ENCODE results near the gene UXS1. TPM values are rescaled to one million over a fixed set of nuclear protein-coding genes. Genes with fewer than 3 reads are reported as not detected.

Gene UXS1
- total and polyA plus RNA-seq, 9 of the 15 experiments (the other 6 are each of a cell fraction or from before 2014, with no cell fraction given), result 5.8 to 25.8 (median 15.0) TPM

DNA sequence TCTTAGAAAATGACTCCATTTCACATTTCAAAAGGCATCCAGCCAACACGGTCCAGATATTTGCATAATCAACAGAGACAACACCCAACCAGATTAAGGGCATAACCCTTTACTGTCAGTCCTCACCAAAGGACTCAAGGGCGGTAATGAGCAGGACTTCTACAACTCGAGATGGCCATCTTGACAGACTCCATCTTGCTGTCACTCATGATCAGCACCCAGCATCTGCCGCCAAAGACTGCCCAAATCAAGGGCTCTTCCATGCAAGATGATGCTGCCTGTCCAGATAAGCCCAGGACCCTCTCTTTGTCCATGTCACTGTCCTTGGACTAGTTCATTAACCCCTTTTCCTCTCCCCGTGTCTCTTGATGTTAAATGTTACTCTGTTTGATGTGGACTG, 77.9 kb downstream of the UXS1 start:
- Histone ChIP-seq H3K9me3 (replicated peaks; ENCODE audit: control insufficient read depth, insufficient read depth, low read depth, low read length) (no peaks in the 10 kb centered on the region), H3K4me1 (replicated peaks in 1 of 2; ENCODE audit: control insufficient read depth in 2 of 2, insufficient read depth in 2 of 2, low read length in 2 of 2) (peaks cover 13 to 25% of the 10 kb centered on the region in 2 experiments; a peak in 4 of 5 replicates), H3K79me2 (ENCODE audit: control insufficient read depth, insufficient read depth, low read length) (0 out of 3 replicates have a peak, but pooled peaks cover 2% of the 10 kb centered on the region), H2AFZ (ENCODE audit: low read depth, low read length) (no peak overlapping the region), H3K36me3 (ENCODE audit: control insufficient read depth, insufficient read depth, low read length) (peaks cover 52% of the 10 kb centered on the region), H4K20me1 (replicated peaks; ENCODE audit: control insufficient read depth, insufficient read depth, low read length) (peaks cover 18% of the 10 kb centered on the region; the same call in 1 of the 2 replicates), H3K9ac (ENCODE audit: insufficient read depth in 1 of 2, low read depth in 2 of 2, low read length in 2 of 2) (no peak overlapping the region), H3K9me1 (ENCODE audit: control insufficient read depth, insufficient read depth, low read length) (no peaks in the 10 kb centered on the region), H3K4me2 (ENCODE audit: insufficient read depth, low read length) (peak overlapping the region; percentile 6; the same call in 1 of the 2 replicates), H3K4me3 (no peak overlapping the region), H3K27ac (ENCODE audit: extremely low read depth, low read depth, low read length) (peak overlapping the region; percentile 78; the same call in 2 of the 3 replicates), H3K27me3 (ENCODE audit: control insufficient read depth in 2 of 2, insufficient read depth in 2 of 2, low read length in 2 of 2) (no peaks in the 10 kb centered on the region)
- no peak; the same call in 2 of the 3 replicates for ATAC-seq
- CTCF ChIA-PET (ENCODE audit: low intra/inter-chr PET ratio), result no interaction called here
- TF ChIP-seq YY1 (IDR thresholded peaks at IDR 0.05; ENCODE audit: borderline replicate concordance in 1 of 3, control insufficient read depth in 1 of 3, extremely low read depth in 1 of 3, insufficient read depth in 3 of 3, insufficient read length in 1 of 3, insufficient replicate concordance in 2 of 3, low read depth in 1 of 3, low read length in 2 of 3), result peak in 1 of 3 experiments; percentile 22
- TF ChIP-seq, protein P1, sequence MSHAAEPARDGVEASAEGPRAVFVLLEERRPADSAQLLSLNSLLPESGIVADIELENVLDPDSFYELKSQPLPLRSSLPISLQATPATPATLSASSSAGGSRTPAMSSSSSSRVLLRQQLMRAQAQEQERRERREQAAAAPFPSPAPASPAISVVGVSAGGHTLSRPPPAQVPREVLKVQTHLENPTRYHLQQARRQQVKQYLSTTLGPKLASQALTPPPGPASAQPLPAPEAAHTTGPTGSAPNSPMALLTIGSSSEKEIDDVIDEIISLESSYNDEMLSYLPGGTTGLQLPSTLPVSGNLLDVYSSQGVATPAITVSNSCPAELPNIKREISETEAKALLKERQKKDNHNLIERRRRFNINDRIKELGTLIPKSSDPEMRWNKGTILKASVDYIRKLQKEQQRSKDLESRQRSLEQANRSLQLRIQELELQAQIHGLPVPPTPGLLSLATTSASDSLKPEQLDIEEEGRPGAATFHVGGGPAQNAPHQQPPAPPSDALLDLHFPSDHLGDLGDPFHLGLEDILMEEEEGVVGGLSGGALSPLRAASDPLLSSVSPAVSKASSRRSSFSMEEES (CRISPR knock-in tag; IDR thresholded peaks at IDR 0.05), result no peak
- TF ChIP-seq, protein P2, sequence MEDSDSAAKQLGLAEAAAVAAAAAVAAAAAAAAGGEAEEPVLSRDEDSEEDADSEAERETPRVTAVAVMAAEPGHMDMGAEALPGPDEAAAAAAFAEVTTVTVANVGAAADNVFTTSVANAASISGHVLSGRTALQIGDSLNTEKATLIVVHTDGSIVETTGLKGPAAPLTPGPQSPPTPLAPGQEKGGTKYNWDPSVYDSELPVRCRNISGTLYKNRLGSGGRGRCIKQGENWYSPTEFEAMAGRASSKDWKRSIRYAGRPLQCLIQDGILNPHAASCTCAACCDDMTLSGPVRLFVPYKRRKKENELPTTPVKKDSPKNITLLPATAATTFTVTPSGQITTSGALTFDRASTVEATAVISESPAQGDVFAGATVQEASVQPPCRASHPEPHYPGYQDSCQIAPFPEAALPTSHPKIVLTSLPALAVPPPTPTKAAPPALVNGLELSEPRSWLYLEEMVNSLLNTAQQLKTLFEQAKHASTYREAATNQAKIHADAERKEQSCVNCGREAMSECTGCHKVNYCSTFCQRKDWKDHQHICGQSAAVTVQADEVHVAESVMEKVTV (CRISPR knock-in tag; IDR thresholded peaks at IDR 0.05), result no peak
- no peak for TF ChIP-seq GTF2E2 (tag; IDR thresholded peaks at IDR 0.05)
- TF ChIP-seq HDGF (IDR thresholded peaks at IDR 0.05), result no peak
- TF ChIP-seq CBFA2T3 (IDR thresholded peaks at IDR 0.05), result peak; percentile 33; the same call in 1 of the 2 replicates
- peak; percentile 18; the same call in 1 of the 2 replicates for TF ChIP-seq CBFA2T2 (conservative IDR thresholded peaks at IDR 0.05)
- TF ChIP-seq, protein P3, sequence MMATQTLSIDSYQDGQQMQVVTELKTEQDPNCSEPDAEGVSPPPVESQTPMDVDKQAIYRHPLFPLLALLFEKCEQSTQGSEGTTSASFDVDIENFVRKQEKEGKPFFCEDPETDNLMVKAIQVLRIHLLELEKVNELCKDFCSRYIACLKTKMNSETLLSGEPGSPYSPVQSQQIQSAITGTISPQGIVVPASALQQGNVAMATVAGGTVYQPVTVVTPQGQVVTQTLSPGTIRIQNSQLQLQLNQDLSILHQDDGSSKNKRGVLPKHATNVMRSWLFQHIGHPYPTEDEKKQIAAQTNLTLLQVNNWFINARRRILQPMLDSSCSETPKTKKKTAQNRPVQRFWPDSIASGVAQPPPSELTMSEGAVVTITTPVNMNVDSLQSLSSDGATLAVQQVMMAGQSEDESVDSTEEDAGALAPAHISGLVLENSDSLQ (IDR thresholded peaks at IDR 0.05), result peak; percentile 66
- TF ChIP-seq NONO (IDR thresholded peaks at IDR 0.05; ENCODE audit: low read depth in 2 of 2, low read length in 1 of 2), result no peak
- TF ChIP-seq LARP7 (IDR thresholded peaks at IDR 0.05), result no peak
- no peak for TF ChIP-seq FOXM1 (IDR thresholded peaks at IDR 0.05; ENCODE audit: low read depth)
- no peak for TF ChIP-seq FOXM1 (CRISPR knock-in tag; IDR thresholded peaks at IDR 0.05; ENCODE audit: low read depth)
- intact Hi-C loops (cut with micrococcal nuclease), result loop anchor here (5.0 kb wide), 1 partner anchor 76 kb away; the partner anchor contains the start of gene UXS1
- POLR2A ChIA-PET, result no interaction called here
- BruUV-seq (replicated peaks), result no TSS peak
- 26% methylated on average over 5 of the region's 5 CpGs for WGBS (ENCODE audit: insufficient coverage, low coverage, missing lambda C conversion rate)
- DNase-seq (ENCODE audit: extremely low read depth in 1 of 4, low spot score in 3 of 4), result peak in 2 of 4 experiments; percentile 8 to 23
- no peak for FAIRE-seq
- in situ Hi-C loops (cut with MboI), result no loop called here

All from K562 (cell line).